ENCODE measurements around the gene GRB2. TPM values are rescaled to one million over a fixed set of nuclear protein-coding genes. Genes with fewer than 3 reads are reported as not detected.
"Not testable (repeated sequence)": the region's sequence is repeated elsewhere in the genome, so short reads cannot be mapped to it uniquely, and the experiment has no call there.

The GRB2 gene
- total RNA-seq, 2 experiments from 2014 or later = 166 to 169 TPM

- H3K9me3 Mint-ChIP-seq = no peaks in the 10 kb centered on the region
- CTCF ChIA-PET = interaction anchor here (0.7 to 1.8 kb wide), 2 partner anchors 13 to 31 kb away, joined by 3 to 5 read pairs; no protein-coding TSS in a partner anchor
Observed at GRCh38 chr17:75361996-75362395, 43.5 kb downstream of the GRB2 start.

GRCh38 chr17:75361344-75361743 is 44.1 kb downstream of the GRB2 start:
- Mint-ChIP-seq H3K4me1 (ENCODE audit: low read depth) (peaks cover 81% of the 10 kb centered on the region), H3K4me3 (no peak overlapping the region), H3K36me3 (ENCODE audit: low read depth) (peaks cover 10% of the 10 kb centered on the region), H3K27me3 (ENCODE audit: low read depth) (no peaks in the 10 kb centered on the region), H3K27ac (no peak overlapping the region), H3K9me3 (no peaks in the 10 kb centered on the region)
- intact Hi-C loops (cut with micrococcal nuclease) = no loop called here
- DNase-seq = no peak
- CTCF ChIA-PET = interaction anchor here (1.8 kb wide), 1 partner anchor 31 kb away, joined by 5 read pairs; no protein-coding TSS in a partner anchor

More at GRCh38 chr17:75361996-75362395, 43.5 kb downstream of the GRB2 start:
- Mint-ChIP-seq H3K4me1 (ENCODE audit: low read depth) (peaks cover 81% of the 10 kb centered on the region), H3K4me3 (no peak overlapping the region), H3K27ac (no peak overlapping the region), H3K27me3 (ENCODE audit: low read depth) (no peaks in the 10 kb centered on the region), H3K36me3 (ENCODE audit: low read depth) (peaks cover 6% of the 10 kb centered on the region)
- no peak for DNase-seq
- intact Hi-C loops (cut with micrococcal nuclease) = no loop called here

- DNase-seq = no peak
- intact Hi-C loops (cut with micrococcal nuclease) = no loop called here
- H3K4me1 Mint-ChIP-seq (ENCODE audit: low read depth) = peaks cover 54% of the 10 kb centered on the region
- no peaks in the 10 kb centered on the region for H3K9me3 Mint-ChIP-seq
- no peak overlapping the region for H3K4me3 Mint-ChIP-seq
- H3K27me3 Mint-ChIP-seq (ENCODE audit: low read depth) = no peaks in the 10 kb centered on the region
- H3K27ac Mint-ChIP-seq = peak overlapping the region; percentile 25
- CTCF ChIA-PET = no interaction called here
- peaks cover 12% of the 10 kb centered on the region for H3K36me3 Mint-ChIP-seq (ENCODE audit: low read depth)
Observed at GRCh38 chr17:75356260-75356937, 49.1 kb downstream of the GRB2 start.

GRCh38 chr17:75353176-75353575 is 52.3 kb downstream of the GRB2 start:
- CTCF ChIA-PET = interaction anchor here (0.6 to 1.0 kb wide), 3 partner anchors 28 to 1161 kb away, joined by 3 to 6 read pairs (median 5); no protein-coding TSS in a partner anchor
- Mint-ChIP-seq H3K27me3 (ENCODE audit: low read depth) (no peaks in the 10 kb centered on the region), H3K4me3 (no peak overlapping the region), H3K4me1 (ENCODE audit: low read depth) (peaks cover 61% of the 10 kb centered on the region), H3K9me3 (no peaks in the 10 kb centered on the region), H3K27ac (no peak overlapping the region), H3K36me3 (ENCODE audit: low read depth) (peaks cover 11% of the 10 kb centered on the region)
- no peak for DNase-seq
- intact Hi-C loops (cut with micrococcal nuclease) = no loop called here

GRCh38 chr17:75352079-75352569 is 53.4 kb downstream of the GRB2 start:
- Mint-ChIP-seq H3K4me3 (no peak overlapping the region), H3K36me3 (ENCODE audit: low read depth) (peaks cover 11% of the 10 kb centered on the region), H3K27me3 (ENCODE audit: low read depth) (no peaks in the 10 kb centered on the region), H3K9me3 (no peaks in the 10 kb centered on the region), H3K4me1 (ENCODE audit: low read depth) (peaks cover 67% of the 10 kb centered on the region), H3K27ac (no peak overlapping the region)
- CTCF ChIA-PET = interaction anchor here (0.7 kb wide), 2 partner anchors 109 to 881 kb away, joined by 4 to 5 read pairs; no protein-coding TSS in a partner anchor
- no peak for DNase-seq
- intact Hi-C loops (cut with micrococcal nuclease) = no loop called here

- CTCF ChIA-PET = interaction anchor here (0.7 kb wide), 1 partner anchor 14 kb away, joined by 5 read pairs; no protein-coding TSS in a partner anchor
- Mint-ChIP-seq H3K27me3 (ENCODE audit: low read depth) (no peaks in the 10 kb centered on the region), H3K27ac (no peak overlapping the region), H3K4me3 (no peak overlapping the region), H3K4me1 (ENCODE audit: low read depth) (peaks cover 73% of the 10 kb centered on the region), H3K9me3 (no peaks in the 10 kb centered on the region), H3K36me3 (ENCODE audit: low read depth) (peaks cover 7% of the 10 kb centered on the region)
- intact Hi-C loops (cut with micrococcal nuclease) = no loop called here
- no peak for DNase-seq
Observed at GRCh38 chr17:75350706-75351105, 54.8 kb downstream of the GRB2 start.

- Mint-ChIP-seq H3K9me3 (no peaks in the 10 kb centered on the region), H3K27ac (peak overlapping the region; percentile 37), H3K27me3 (ENCODE audit: low read depth) (no peaks in the 10 kb centered on the region), H3K4me3 (no peak overlapping the region), H3K36me3 (ENCODE audit: low read depth) (peaks cover 3% of the 10 kb centered on the region), H3K4me1 (ENCODE audit: low read depth) (peaks cover 77% of the 10 kb centered on the region)
- CTCF ChIA-PET = interaction anchor here (0.7 kb wide), 2 partner anchors 13 to 29 kb away, joined by 5 read pairs; no protein-coding TSS in a partner anchor
- DNase-seq = no peak
- intact Hi-C loops (cut with micrococcal nuclease) = no loop called here
Observed at GRCh38 chr17:75350029-75350428, 55.4 kb downstream of the GRB2 start.

GRCh38 chr17:75349589-75349988 is 55.9 kb downstream of the GRB2 start:
- Mint-ChIP-seq H3K36me3 (ENCODE audit: low read depth) (peaks cover 3% of the 10 kb centered on the region), H3K27ac (peak overlapping the region; percentile 37), H3K27me3 (ENCODE audit: low read depth) (no peaks in the 10 kb centered on the region), H3K4me1 (ENCODE audit: low read depth) (peaks cover 80% of the 10 kb centered on the region), H3K4me3 (no peak overlapping the region), H3K9me3 (no peaks in the 10 kb centered on the region)
- intact Hi-C loops (cut with micrococcal nuclease) = no loop called here
- no peak for DNase-seq
- CTCF ChIA-PET = interaction anchor here (0.5 to 0.8 kb wide), 3 partner anchors 13 to 28 kb away, joined by 3 to 5 read pairs (median 3); no protein-coding TSS in a partner anchor

- no peak for DNase-seq
- Mint-ChIP-seq H3K36me3 (ENCODE audit: low read depth) (peaks cover 3% of the 10 kb centered on the region), H3K4me3 (no peak overlapping the region), H3K9me3 (no peaks in the 10 kb centered on the region), H3K4me1 (ENCODE audit: low read depth) (peaks cover 90% of the 10 kb centered on the region), H3K27me3 (ENCODE audit: low read depth) (no peaks in the 10 kb centered on the region), H3K27ac (peak overlapping the region; percentile 19)
- CTCF ChIA-PET = interaction anchor here (0.6 to 0.8 kb wide), 2 partner anchors 13 to 818 kb away, joined by 3 read pairs; no protein-coding TSS in a partner anchor
- intact Hi-C loops (cut with micrococcal nuclease) = no loop called here
Observed at GRCh38 chr17:75348386-75349012, 57.0 kb downstream of the GRB2 start.

GRCh38 chr17:75346906-75347305 is 58.6 kb downstream of the GRB2 start:
- DNase-seq = peak; percentile 47
- intact Hi-C loops (cut with micrococcal nuclease) = no loop called here
- Mint-ChIP-seq H3K9me3 (no peaks in the 10 kb centered on the region), H3K4me1 (ENCODE audit: low read depth) (peaks cover 96% of the 10 kb centered on the region), H3K27ac (peak overlapping the region; percentile 73), H3K36me3 (ENCODE audit: low read depth) (peaks cover 3% of the 10 kb centered on the region), H3K4me3 (peak overlapping the region; percentile 19), H3K27me3 (ENCODE audit: low read depth) (no peaks in the 10 kb centered on the region)
- CTCF ChIA-PET = interaction anchor here (0.6 to 0.8 kb wide), 2 partner anchors 34 to 336 kb away, joined by 3 read pairs; no protein-coding TSS in a partner anchor

GRCh38 chr17:75346368-75346767 is 59.1 kb downstream of the GRB2 start:
- intact Hi-C loops (cut with micrococcal nuclease); H3K9me3 Mint-ChIP-seq; H3K36me3 Mint-ChIP-seq (ENCODE audit: low read depth); H3K4me3 Mint-ChIP-seq; DNase-seq; H3K27me3 Mint-ChIP-seq (ENCODE audit: low read depth): not testable (repeated sequence)
- CTCF ChIA-PET = interaction anchor here (0.6 to 2.1 kb wide), 2 partner anchors 10 to 335 kb away, joined by 3 to 10 read pairs; no protein-coding TSS in a partner anchor
- peaks cover 96% of the 10 kb centered on the region for H3K4me1 Mint-ChIP-seq (ENCODE audit: low read depth)
- H3K27ac Mint-ChIP-seq = peak overlapping the region; percentile 73

GRCh38 chr17:75345514-75346167 is 59.8 kb downstream of the GRB2 start:
- DNase-seq = peak; percentile 62
- peaks cover 3% of the 10 kb centered on the region for H3K36me3 Mint-ChIP-seq (ENCODE audit: low read depth)
- intact Hi-C loops (cut with micrococcal nuclease) = loop anchor here (2.0 kb wide), 1 partner anchor 49 kb away; no protein-coding TSS in a partner anchor
- H3K4me3 Mint-ChIP-seq = peak overlapping the region; percentile 39
- no peaks in the 10 kb centered on the region for H3K27me3 Mint-ChIP-seq (ENCODE audit: low read depth)
- peak overlapping the region; percentile 66 for H3K27ac Mint-ChIP-seq
- CTCF ChIA-PET = interaction anchor here (0.7 to 2.2 kb wide), 6 partner anchors 9 to 51 kb away, joined by 4 to 10 read pairs (median 5); no protein-coding TSS in a partner anchor
- no peaks in the 10 kb centered on the region for H3K9me3 Mint-ChIP-seq
- H3K4me1 Mint-ChIP-seq (ENCODE audit: low read depth) = peaks cover 94% of the 10 kb centered on the region
